Liver (tissue), 9 donors: Measurements from ENCODE around the gene DIO3. TPM values are rescaled to one million over a fixed set of nuclear protein-coding genes. Genes with fewer than 3 reads are reported as not detected.

Experiments
- DNase-seq: peaks from one replicate; pipeline ENCODE4 v3.0.0-alpha.2; 2017; ENCODE audit warnings: low spot score
- H3K27ac ChIP-seq, 2 donors: one replicate each; pipeline ENCODE4 v1.7.0; 2013; ENCODE audit warnings: inconsistent platforms in 2 of 2, low read length in 2 of 2, control low read depth in 1 of 2, low read depth in 1 of 2, mild to moderate bottlenecking in 1 of 2
- H3K27me3 ChIP-seq, 4 donors: one replicate each; pipeline versions ENCODE4 v1.6.1 to v1.7.0; 2013; ENCODE audit warnings: low read length in 3 of 4, inconsistent platforms in 1 of 4, mild to moderate bottlenecking in 1 of 4, moderate library complexity in 1 of 4; ENCODE audit not compliant: control insufficient read depth in 4 of 4, insufficient read depth in 4 of 4
- H3K36me3 ChIP-seq, 4 donors: one replicate each; pipeline versions ENCODE4 v1.6.1 to v1.7.0; 2013; ENCODE audit warnings: low read length in 3 of 4, mild to moderate bottlenecking in 3 of 4, low read depth in 1 of 4, moderate library complexity in 1 of 4; ENCODE audit not compliant: control insufficient read depth in 4 of 4, insufficient read depth in 3 of 4
- H3K4me1 ChIP-seq, 4 donors: one replicate each; pipeline versions ENCODE4 v1.6.1 to v1.7.0; 2013; ENCODE audit warnings: low read length in 3 of 4, mild to moderate bottlenecking in 3 of 4, moderate library complexity in 1 of 4; ENCODE audit not compliant: control insufficient read depth in 4 of 4, insufficient read depth in 4 of 4
- H3K4me3 ChIP-seq, 3 donors: one replicate each; pipeline versions ENCODE4 v1.6.1 to v1.7.0; 2013; ENCODE audit warnings: low read length in 3 of 3, control low read depth in 1 of 3, low read depth in 1 of 3, mild to moderate bottlenecking in 1 of 3
- H3K9ac ChIP-seq, 2 donors: one replicate each; pipeline ENCODE4 v1.7.0; 2013; ENCODE audit warnings: low read length in 2 of 2, mild to moderate bottlenecking in 2 of 2, moderate library complexity in 2 of 2, control low read depth in 1 of 2, low read depth in 1 of 2
- H3K9me3 ChIP-seq, 4 donors: one replicate each; pipeline versions ENCODE4 v1.6.1 to v1.7.0; 2013; ENCODE audit warnings: low read length in 3 of 4; ENCODE audit not compliant: control insufficient read depth in 4 of 4
- EGR1 ChIP-seq, 2 donors: IDR thresholded peaks; 2 replicates each; pipeline ENCODE4 v1.6.1; 2016 to 2018; ENCODE audit warnings: antibody characterized with exemption in 2 of 2, low read depth in 2 of 2
- FOXA1 ChIP-seq: IDR thresholded peaks from 2 replicates; pipeline ENCODE4 v1.6.1; 2016; ENCODE audit warnings: antibody characterized with exemption
- FOXA2 ChIP-seq: IDR thresholded peaks from 2 replicates; pipeline ENCODE4 v1.6.1; 2016; ENCODE audit warnings: antibody characterized with exemption
- GABPA ChIP-seq, 2 donors: IDR thresholded peaks in 1 of 2; conservative IDR thresholded peaks in 1 of 2; 2 replicates each; pipeline ENCODE4 v1.6.1; 2016; ENCODE audit warnings: antibody characterized with exemption in 2 of 2, mild to moderate bottlenecking in 1 of 2, moderate library complexity in 1 of 2
- HNF4A ChIP-seq, 2 donors: conservative IDR thresholded peaks; 2 replicates each; pipeline ENCODE4 v1.6.1; 2016; ENCODE audit warnings: antibody characterized with exemption in 2 of 2, mild to moderate bottlenecking in 2 of 2
- HNF4G ChIP-seq: IDR thresholded peaks from 2 replicates; pipeline ENCODE4 v1.6.1; 2016; ENCODE audit warnings: antibody characterized with exemption
- JUND ChIP-seq, 2 donors: IDR thresholded peaks; 2 replicates each; pipeline ENCODE4 v1.6.1; 2016; ENCODE audit warnings: antibody characterized with exemption in 2 of 2
- NR2F2 ChIP-seq: IDR thresholded peaks from 2 replicates; pipeline ENCODE4 v1.6.1; 2016; ENCODE audit warnings: antibody characterized with exemption
- RAD21 ChIP-seq, 2 donors: IDR thresholded peaks; 2 replicates each; pipeline ENCODE4 v1.6.1; 2016; ENCODE audit warnings: antibody characterized with exemption in 2 of 2, mild to moderate bottlenecking in 2 of 2
- RXRA ChIP-seq, 2 donors: IDR thresholded peaks; 2 replicates each; pipeline ENCODE4 v1.6.1; 2017 to 2018; ENCODE audit warnings: antibody characterized with exemption in 2 of 2, mild to moderate bottlenecking in 1 of 2
- SP1 ChIP-seq: IDR thresholded peaks from 2 replicates; pipeline ENCODE4 v1.6.1; 2018; ENCODE audit warnings: antibody characterized with exemption, mild to moderate bottlenecking
- TAF1 ChIP-seq: conservative IDR thresholded peaks from 2 replicates; pipeline ENCODE4 v1.6.1; 2016; ENCODE audit warnings: antibody characterized with exemption, mild to moderate bottlenecking
- YY1 ChIP-seq: IDR thresholded peaks from 2 replicates; pipeline ENCODE4 v1.6.1; 2016; ENCODE audit warnings: antibody characterized with exemption, mild to moderate bottlenecking
- WGBS: extraction: QIAGEN DNeasy Blood & Tissue Kit; methylation state at CpG from one replicate; pipeline ENCODE4 v1.1.7; 2013; 5-methylcytosine and 5-hydroxymethylcytosine counted together
- polyA plus RNA-seq, 2 donors: library from polyadenylated mRNA; stranded (reverse) in 1 of 2; unstranded in 1 of 2; fragments of 200-250 nt in 1 of 2; fragments of >200 nt in 1 of 2; fragmentation: Nextera tagmentation in 1 of 2; extraction: Ambion mirVana in 1 of 2; gene quantifications; one replicate each; pipeline versions ENCODE4 v1.2.1 to v1.2.3, GENCODE V29; 2013 to 2015
- total RNA-seq, 2 donors: library from RNA; depleted of rRNA; stranded (reverse); fragments of >200 nt; gene quantifications; one replicate each; pipeline ENCODE4 v1.2.3, GENCODE V29; 2014
- TF ChIP-seq, protein P1 (sequence below): IDR thresholded peaks from 2 replicates; pipeline ENCODE4 v1.6.1; 2016; ENCODE audit warnings: antibody characterized with exemption
- TF ChIP-seq, protein P2 (sequence below): IDR thresholded peaks from 2 replicates; pipeline ENCODE4 v1.6.1; 2016; ENCODE audit warnings: antibody characterized with exemption, mild to moderate bottlenecking
- TF ChIP-seq, protein P3 (sequence below): IDR thresholded peaks from 2 replicates; pipeline ENCODE4 v1.6.1; 2016; ENCODE audit warnings: antibody characterized with exemption
- TF ChIP-seq, protein P4 (sequence below): IDR thresholded peaks from 2 replicates; pipeline ENCODE4 v1.6.1; 2016; ENCODE audit warnings: antibody characterized with exemption
- TF ChIP-seq, protein P5 (sequence below): fragments of 150-350 bp; IDR thresholded peaks from 2 replicates; pipeline ENCODE4 v1.5.1; 2017; ENCODE audit warnings: improper control_type of control experiment, low read depth, low read length; ENCODE audit not compliant: missing input control
- donor health status: healthy.
- donor health status: healthy.
- donor health status: healthy.
- donor health status: healthy.
- donor health status: healthy.

The DIO3 gene
- total and polyA plus RNA-seq, 4 donors = 0.17 to 9.3 (median 0.51) TPM; not detected in 1

DNA sequence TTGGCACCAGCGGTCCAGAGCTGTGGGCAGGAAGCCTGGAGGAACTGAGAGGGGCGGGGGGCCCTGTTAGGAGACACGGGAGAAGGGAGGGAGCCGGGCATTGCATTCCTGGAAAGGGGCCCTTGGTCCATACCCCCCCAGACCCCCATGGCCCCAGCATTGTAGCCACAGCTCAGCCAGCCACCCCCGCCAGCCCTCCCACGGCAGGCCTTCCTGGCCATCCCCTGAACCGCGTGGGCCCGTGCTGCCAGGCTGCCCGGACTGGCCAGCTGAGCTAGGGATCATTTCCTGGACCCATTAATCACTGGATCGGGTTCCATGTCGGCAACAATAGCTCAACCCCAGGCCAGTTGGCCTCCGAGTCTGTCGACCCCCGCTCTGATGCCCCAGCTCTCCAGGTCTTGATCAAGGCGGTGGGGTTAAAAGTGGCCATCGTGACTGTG is 39.8 kb upstream of the DIO3 start:
- 86% methylated on average over 17 of the region's 17 CpGs for WGBS
- DNase-seq = no peak
- H3K27ac ChIP-seq = no peak overlapping the region
- H3K9me3 ChIP-seq = no peaks in the 10 kb centered on the region
- no peak overlapping the region for H3K4me3 ChIP-seq
- TF ChIP-seq JUND (IDR thresholded peaks at IDR 0.05) (no peak), NR2F2 (no peak), FOXA1 (no peak), GABPA (IDR thresholded peaks at IDR 0.05 in 1 of 2, conservative IDR thresholded peaks at IDR 0.05 in 1 of 2) (no peak), RXRA (IDR thresholded peaks at IDR 0.05) (no peak), HNF4G (no peak), EGR1 (IDR thresholded peaks at IDR 0.05; ENCODE audit: low read depth in 2 of 2) (no peak), YY1 (no peak), RAD21 (IDR thresholded peaks at IDR 0.05) (no peak), TAF1 (no peak), SP1 (no peak), FOXA2 (no peak), HNF4A (conservative IDR thresholded peaks at IDR 0.05) (no peak)
- TF ChIP-seq, protein P1, sequence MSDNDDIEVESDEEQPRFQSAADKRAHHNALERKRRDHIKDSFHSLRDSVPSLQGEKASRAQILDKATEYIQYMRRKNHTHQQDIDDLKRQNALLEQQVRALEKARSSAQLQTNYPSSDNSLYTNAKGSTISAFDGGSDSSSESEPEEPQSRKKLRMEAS = no peak
- TF ChIP-seq, protein P2, sequence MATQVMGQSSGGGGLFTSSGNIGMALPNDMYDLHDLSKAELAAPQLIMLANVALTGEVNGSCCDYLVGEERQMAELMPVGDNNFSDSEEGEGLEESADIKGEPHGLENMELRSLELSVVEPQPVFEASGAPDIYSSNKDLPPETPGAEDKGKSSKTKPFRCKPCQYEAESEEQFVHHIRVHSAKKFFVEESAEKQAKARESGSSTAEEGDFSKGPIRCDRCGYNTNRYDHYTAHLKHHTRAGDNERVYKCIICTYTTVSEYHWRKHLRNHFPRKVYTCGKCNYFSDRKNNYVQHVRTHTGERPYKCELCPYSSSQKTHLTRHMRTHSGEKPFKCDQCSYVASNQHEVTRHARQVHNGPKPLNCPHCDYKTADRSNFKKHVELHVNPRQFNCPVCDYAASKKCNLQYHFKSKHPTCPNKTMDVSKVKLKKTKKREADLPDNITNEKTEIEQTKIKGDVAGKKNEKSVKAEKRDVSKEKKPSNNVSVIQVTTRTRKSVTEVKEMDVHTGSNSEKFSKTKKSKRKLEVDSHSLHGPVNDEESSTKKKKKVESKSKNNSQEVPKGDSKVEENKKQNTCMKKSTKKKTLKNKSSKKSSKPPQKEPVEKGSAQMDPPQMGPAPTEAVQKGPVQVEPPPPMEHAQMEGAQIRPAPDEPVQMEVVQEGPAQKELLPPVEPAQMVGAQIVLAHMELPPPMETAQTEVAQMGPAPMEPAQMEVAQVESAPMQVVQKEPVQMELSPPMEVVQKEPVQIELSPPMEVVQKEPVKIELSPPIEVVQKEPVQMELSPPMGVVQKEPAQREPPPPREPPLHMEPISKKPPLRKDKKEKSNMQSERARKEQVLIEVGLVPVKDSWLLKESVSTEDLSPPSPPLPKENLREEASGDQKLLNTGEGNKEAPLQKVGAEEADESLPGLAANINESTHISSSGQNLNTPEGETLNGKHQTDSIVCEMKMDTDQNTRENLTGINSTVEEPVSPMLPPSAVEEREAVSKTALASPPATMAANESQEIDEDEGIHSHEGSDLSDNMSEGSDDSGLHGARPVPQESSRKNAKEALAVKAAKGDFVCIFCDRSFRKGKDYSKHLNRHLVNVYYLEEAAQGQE = no peak
- TF ChIP-seq, protein P3, sequence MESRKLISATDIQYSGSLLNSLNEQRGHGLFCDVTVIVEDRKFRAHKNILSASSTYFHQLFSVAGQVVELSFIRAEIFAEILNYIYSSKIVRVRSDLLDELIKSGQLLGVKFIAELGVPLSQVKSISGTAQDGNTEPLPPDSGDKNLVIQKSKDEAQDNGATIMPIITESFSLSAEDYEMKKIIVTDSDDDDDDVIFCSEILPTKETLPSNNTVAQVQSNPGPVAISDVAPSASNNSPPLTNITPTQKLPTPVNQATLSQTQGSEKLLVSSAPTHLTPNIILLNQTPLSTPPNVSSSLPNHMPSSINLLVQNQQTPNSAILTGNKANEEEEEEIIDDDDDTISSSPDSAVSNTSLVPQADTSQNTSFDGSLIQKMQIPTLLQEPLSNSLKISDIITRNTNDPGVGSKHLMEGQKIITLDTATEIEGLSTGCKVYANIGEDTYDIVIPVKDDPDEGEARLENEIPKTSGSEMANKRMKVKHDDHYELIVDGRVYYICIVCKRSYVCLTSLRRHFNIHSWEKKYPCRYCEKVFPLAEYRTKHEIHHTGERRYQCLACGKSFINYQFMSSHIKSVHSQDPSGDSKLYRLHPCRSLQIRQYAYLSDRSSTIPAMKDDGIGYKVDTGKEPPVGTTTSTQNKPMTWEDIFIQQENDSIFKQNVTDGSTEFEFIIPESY = no peak
- TF ChIP-seq, protein P4, sequence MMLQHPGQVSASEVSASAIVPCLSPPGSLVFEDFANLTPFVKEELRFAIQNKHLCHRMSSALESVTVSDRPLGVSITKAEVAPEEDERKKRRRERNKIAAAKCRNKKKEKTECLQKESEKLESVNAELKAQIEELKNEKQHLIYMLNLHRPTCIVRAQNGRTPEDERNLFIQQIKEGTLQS = no peak
- no peak overlapping the region for H3K9ac ChIP-seq
- H3K27me3 ChIP-seq = no peaks in the 10 kb centered on the region
- H3K36me3 ChIP-seq = no peaks in the 10 kb centered on the region
- peaks cover 0 to 6% (median 0%) of the 10 kb centered on the region in 4 donors for H3K4me1 ChIP-seq

GRCh38 chr14:101521978-101522377 is 39.3 kb upstream of the DIO3 start:
- DNase-seq = no peak
- H3K9ac ChIP-seq = no peak overlapping the region
- peaks cover 0 to 6% (median 0%) of the 10 kb centered on the region in 4 donors for H3K4me1 ChIP-seq
- H3K27ac ChIP-seq = no peak overlapping the region
- H3K4me3 ChIP-seq = no peak overlapping the region
- no peaks in the 10 kb centered on the region for H3K9me3 ChIP-seq
- H3K27me3 ChIP-seq = no peaks in the 10 kb centered on the region
- WGBS = 95% methylated on average over 8 of the region's 8 CpGs
- H3K36me3 ChIP-seq = no peaks in the 10 kb centered on the region
- no peak for TF ChIP-seq RAD21 (IDR thresholded peaks at IDR 0.05)
- TF ChIP-seq, protein P3 = no peak
- TF ChIP-seq FOXA2 = no peak
- TF ChIP-seq, protein P2 = no peak
- no peak for TF ChIP-seq JUND (IDR thresholded peaks at IDR 0.05)
- no peak for TF ChIP-seq HNF4A (conservative IDR thresholded peaks at IDR 0.05)
- TF ChIP-seq HNF4G = no peak
- TF ChIP-seq NR2F2 = no peak
- TF ChIP-seq, protein P5, sequence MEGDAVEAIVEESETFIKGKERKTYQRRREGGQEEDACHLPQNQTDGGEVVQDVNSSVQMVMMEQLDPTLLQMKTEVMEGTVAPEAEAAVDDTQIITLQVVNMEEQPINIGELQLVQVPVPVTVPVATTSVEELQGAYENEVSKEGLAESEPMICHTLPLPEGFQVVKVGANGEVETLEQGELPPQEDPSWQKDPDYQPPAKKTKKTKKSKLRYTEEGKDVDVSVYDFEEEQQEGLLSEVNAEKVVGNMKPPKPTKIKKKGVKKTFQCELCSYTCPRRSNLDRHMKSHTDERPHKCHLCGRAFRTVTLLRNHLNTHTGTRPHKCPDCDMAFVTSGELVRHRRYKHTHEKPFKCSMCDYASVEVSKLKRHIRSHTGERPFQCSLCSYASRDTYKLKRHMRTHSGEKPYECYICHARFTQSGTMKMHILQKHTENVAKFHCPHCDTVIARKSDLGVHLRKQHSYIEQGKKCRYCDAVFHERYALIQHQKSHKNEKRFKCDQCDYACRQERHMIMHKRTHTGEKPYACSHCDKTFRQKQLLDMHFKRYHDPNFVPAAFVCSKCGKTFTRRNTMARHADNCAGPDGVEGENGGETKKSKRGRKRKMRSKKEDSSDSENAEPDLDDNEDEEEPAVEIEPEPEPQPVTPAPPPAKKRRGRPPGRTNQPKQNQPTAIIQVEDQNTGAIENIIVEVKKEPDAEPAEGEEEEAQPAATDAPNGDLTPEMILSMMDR = no peak
- TF ChIP-seq SP1 = no peak
- TF ChIP-seq, protein P4 = no peak
